Stimulated activated CD4-positive, alpha-beta T cell treated with anti-CD3 and anti-CD28 coated beads, Interleukin-2, amount 100 ng/mL, for 48 hours (primary cell): ENCODE data around the gene OSBPL3.
"Not testable (repeated sequence)": the region's sequence is repeated elsewhere in the genome, so short reads cannot be mapped to it uniquely, and the experiment has no call there.

Experiments used
- DNase-seq, 2 donors: peaks; one replicate each; pipeline ENCODE4 v3.0.0-alpha.2; 2020

Gene OSBPL3

GRCh38 chr7:24916463-24917040 lies 63.4 kb downstream of the OSBPL3 start:
- no peak for DNase-seq

- no peak for DNase-seq
These were observed 65.5 kb downstream of the OSBPL3 start for GRCh38 chr7:24914465-24914859.

DNA sequence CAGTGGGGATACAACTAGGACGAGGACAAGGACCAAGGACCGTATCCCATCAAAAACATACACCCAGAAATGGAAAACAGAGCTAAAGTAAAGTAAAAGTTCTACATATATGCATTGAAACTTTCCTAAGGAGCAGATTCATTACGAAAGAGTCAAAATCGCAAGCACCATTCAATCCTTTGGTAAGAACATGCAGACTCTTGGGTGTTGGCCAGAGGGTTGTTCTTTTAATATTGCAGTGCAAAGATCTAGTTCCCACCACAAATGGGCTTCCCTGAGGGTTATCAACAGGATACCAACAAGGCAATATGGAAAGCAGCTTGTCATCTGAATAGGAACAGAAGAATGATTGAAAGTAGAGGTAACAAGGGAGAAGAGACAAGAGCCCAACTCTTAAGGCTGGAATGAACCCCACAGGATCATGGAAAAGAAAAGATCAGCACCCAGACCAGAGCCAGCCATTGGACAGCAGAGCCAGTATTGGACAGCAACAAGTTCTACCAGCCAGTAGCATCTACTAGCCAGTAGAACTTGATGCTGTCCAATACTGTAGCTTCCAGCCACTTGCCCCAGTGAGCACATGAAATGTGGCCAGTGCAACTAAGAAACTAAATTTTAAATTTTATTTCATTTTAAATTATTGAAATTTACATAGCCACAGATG lies 66.0 kb downstream of the OSBPL3 start:
- no peak for DNase-seq

- no peak for DNase-seq
These were observed 67.0 kb downstream of the OSBPL3 start for GRCh38 chr7:24912874-24913514.

- DNase-seq: no peak
These were observed 67.6 kb downstream of the OSBPL3 start for GRCh38 chr7:24912424-24912823.

DNA sequence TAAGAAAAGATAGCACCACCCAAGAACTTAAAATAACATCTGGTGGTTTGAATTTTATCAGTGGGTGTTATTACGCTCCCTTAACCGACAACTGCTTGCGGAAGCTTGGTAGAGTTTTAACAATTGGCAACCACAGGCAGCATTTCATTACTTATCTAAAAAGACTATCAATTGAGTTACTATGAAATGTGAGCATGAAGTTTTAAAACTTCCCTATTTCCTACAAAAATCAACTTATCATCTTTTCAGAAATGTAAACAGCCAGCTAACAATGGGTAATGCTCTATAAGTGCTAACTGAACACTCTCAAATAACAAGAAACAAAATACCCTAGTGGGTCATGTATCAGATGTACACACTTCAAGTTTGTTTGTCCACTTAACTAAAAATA lies 68.8 kb downstream of the OSBPL3 start:
- DNase-seq: no peak

DNA sequence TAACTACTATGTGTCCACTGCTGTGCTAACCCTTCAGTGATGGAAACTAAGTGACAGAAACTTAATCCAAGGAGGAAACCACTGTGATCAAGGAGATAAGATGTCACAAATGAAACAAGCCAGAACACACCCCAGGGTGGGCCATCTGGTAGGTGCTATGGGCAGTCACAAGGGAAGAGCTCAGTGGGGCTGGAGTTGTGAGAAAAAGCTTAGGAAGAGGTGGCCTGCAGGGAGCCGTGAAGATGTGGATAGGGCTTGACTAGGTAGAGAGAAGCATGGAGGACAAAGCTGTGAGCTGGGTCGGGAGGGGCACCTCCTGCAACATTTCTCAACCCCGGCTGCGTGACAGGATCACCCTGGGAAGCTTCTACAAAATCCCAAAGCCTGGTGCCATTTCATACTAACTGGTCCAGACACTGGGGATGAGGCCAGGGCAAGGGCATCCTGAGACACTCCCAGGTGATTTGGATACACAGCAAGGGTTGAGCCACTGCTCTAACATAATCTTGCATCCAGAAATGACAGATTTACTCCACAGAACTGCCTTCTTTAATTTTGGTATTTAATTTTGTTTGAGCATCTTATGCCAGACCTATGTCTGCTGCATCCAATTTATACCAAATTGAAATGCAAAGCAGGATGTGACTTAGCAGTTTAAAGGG lies 69.3 kb downstream of the OSBPL3 start:
- no peak for DNase-seq

- no peak for DNase-seq
These were observed 71.3 kb downstream of the OSBPL3 start for GRCh38 chr7:24908727-24909126.

GRCh38 chr7:24908166-24908565 lies 71.8 kb downstream of the OSBPL3 start:
- no peak for DNase-seq

GRCh38 chr7:24907311-24907886 lies 72.6 kb downstream of the OSBPL3 start:
- no peak for DNase-seq

GRCh38 chr7:24905996-24906770 lies 73.8 kb downstream of the OSBPL3 start:
- DNase-seq: no peak

GRCh38 chr7:24903992-24904391 lies 76.0 kb downstream of the OSBPL3 start:
- DNase-seq: not testable (repeated sequence)

- DNase-seq: no peak
These were observed 76.4 kb downstream of the OSBPL3 start for GRCh38 chr7:24903559-24903958.

DNA sequence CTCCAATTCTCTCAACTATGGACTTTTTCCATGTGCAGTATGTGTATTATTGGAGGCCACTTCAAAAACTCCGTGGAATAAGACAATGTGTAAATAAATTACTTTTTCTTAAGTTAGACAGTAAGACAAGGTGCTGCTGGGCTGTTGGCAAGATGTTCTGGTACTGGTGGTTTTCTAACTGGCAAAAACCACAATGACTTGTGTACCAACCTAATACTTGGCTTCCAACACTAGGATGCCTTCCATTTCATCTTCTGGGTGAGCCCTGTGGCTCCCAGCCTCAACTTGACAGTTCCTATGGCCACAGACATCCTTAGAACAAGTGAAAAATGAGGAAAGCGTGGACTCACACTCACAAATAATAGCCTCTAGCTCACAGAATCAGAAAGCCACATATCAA lies 77.0 kb downstream of the OSBPL3 start:
- no peak for DNase-seq

DNA sequence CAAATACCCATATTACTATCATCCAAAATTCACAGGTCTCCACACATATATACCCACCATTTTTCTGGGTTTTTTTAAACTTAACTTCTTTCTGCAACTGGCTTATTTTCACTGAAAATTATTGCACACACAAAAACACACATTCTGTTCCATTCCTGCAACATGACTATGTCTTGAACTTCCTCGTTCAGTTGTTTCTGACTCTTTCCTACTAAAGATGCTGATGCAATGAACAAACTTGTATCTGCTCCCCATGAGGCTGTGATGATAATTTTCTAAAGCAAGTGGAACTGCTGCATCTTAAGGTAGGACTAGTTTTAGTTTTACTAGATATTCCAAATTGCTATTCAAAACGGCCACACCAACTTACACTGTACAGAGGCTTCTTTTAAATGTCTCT lies 77.7 kb downstream of the OSBPL3 start:
- DNase-seq: no peak

DNA sequence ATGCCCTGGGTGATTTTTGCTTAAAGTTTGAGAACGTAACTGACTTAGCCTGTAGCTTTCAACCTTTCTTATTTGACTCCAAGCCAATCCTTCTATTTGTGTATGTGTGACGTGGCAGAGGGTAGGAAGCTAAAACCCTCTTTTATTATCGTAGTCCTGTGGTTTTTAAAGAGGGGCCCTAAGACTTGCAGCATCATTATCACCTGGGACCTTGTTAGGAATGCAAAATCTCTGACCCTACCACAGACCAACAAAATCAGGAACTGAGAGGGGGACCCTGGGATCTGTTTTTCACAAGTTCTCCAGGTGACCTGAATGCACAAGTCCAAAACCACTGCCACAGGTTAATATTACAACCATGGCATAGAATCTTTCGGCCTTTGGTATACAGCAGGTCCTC lies 80.1 kb downstream of the OSBPL3 start:
- DNase-seq: no peak

DNA sequence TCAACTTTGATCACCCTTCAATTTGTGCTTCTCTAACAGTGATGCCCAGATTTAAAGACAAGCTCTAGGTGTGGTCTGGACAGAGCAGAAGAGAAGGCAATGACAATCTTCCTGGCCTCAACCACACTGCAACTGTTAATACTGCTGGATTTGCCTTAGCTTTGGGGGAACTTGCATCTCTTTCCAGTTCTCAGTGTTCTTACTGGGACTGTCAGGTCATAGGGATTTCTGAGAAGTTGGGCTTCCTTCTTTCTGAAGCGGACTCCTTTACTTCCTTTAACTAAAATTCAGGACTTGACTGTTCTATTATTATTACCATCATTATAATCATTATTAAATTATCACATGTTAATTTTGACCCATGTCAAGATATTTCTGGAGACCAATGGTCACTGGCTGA lies 80.8 kb downstream of the OSBPL3 start:
- DNase-seq: no peak

DNA sequence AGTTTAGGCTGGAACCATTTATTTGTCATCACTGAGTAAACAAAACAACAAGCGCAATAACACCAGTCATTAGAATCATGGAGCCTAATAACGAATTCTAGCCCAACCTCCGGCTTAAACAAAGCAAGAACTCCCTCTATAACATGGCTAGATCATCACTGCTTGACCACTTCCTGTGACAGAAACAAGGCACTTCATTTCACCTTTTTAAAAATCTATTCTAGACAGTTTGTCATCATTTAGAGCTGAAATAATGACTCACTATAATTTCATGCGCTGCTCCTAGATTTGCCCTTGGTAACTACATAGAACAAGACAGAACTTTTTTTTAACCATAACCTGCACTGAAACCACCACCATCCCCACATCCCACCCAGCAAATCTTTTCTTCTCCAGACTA lies 81.3 kb downstream of the OSBPL3 start:
- DNase-seq: no peak

DNA sequence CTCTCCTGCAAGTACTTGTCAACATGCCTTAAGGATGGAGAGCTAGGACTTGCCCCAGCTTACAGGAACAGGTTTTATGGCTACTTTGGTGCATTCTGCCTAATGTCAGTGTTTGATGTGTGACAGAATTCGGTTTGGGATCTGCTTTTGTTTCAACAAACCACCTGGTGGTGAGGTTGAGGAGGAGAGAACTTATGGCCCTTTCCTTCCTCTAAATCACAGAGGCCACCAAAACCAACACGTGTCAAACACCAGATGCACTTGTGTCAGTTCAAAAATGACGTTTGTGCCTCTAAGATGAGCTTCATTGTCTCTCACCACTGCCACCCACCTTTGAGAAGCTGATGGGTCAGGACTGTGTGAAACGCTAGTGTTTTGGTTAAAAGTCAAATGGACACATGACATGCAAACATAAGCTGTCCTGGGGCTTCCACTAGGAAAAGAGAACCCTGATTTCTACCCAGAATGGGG lies 83.9 kb downstream of the OSBPL3 start:
- DNase-seq: no peak

DNA sequence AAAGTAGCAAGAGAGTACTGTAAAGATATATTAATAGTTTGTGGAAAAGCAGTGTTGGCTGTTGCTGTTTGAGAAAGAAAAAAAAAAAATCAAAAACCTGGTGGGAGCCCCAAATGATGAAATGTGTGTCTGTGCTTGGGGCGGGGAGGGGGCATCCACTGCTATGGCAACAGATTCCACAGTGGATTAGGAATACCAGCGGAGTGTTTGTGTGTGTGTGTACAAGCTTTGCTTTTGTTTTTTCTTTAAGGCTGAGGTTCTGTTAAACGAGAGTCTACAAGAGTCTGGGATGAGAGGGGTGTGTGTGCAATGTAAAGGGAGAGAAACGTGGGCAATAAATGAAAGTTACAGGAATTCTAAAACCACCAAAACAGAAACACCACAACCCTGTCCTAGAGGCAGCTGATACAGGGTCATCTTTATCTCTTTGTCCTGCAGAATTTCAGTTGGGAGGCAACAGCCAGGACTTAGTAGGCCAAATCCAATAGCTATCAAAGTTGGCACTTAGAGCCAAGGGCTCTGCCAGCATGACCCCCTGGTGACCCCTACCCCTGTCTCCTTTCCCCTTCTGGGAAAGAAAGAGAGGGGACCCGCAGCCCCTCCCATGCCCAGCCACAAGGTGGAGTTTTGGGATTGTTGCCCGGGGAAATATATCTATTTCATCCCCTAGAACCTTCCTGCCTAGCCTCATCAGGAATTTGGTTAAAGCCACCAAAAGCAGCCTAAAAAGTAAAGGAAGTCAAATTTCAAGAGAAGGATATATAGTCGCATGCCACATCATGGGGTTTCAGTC lies 85.4 kb downstream of the OSBPL3 start:
- no peak for DNase-seq

GRCh38 chr7:24891311-24891735 lies 88.7 kb downstream of the OSBPL3 start:
- no peak for DNase-seq

GRCh38 chr7:24889611-24890010 lies 90.4 kb downstream of the OSBPL3 start:
- DNase-seq: no peak
